Measurements from ENCODE around the gene GNB1L.
A peak's percentile ranks its signal among the peaks of the same experiment; 100 is the strongest.

The GNB1L gene

GRCh38 chr22:19871845-19872778 lies 17.4 kb upstream of the GNB1L start:
- no peak for DNase-seq (ENCODE audit: low read depth, low spot score)
- in situ Hi-C loops (cut with HindIII; ENCODE audit: low sequenced_read_pairs): no loop called here
- no peak overlapping the region for H3K4me3 ChIP-seq (ENCODE audit: low read depth, low read length)
- TF ChIP-seq CTCF (IDR thresholded peaks at IDR 0.05; ENCODE audit: low read depth, low read length): no peak

GRCh38 chr22:19871023-19871844 lies 16.6 kb upstream of the GNB1L start:
- TF ChIP-seq CTCF (IDR thresholded peaks at IDR 0.05; ENCODE audit: low read depth, low read length): no peak
- no peak overlapping the region for H3K4me3 ChIP-seq (ENCODE audit: low read depth, low read length)
- in situ Hi-C loops (cut with HindIII; ENCODE audit: low sequenced_read_pairs): no loop called here
- no peak for DNase-seq (ENCODE audit: low read depth, low spot score)

GRCh38 chr22:19870153-19871022 lies 15.7 kb upstream of the GNB1L start:
- DNase-seq (ENCODE audit: low read depth, low spot score): no peak
- in situ Hi-C loops (cut with HindIII; ENCODE audit: low sequenced_read_pairs): no loop called here
- no peak for TF ChIP-seq CTCF (IDR thresholded peaks at IDR 0.05; ENCODE audit: low read depth, low read length)
- H3K4me3 ChIP-seq (ENCODE audit: low read depth, low read length): no peak overlapping the region

- no peak overlapping the region for H3K4me3 ChIP-seq (ENCODE audit: low read depth, low read length)
- in situ Hi-C loops (cut with HindIII; ENCODE audit: low sequenced_read_pairs): no loop called here
- TF ChIP-seq CTCF (IDR thresholded peaks at IDR 0.05; ENCODE audit: low read depth, low read length): no peak
- no peak for DNase-seq (ENCODE audit: low read depth, low spot score)
Observed at GRCh38 chr22:19869497-19870152, 15.0 kb upstream of the GNB1L start.

- H3K4me3 ChIP-seq (ENCODE audit: low read depth, low read length): no peak overlapping the region
- no peak for TF ChIP-seq CTCF (IDR thresholded peaks at IDR 0.05; ENCODE audit: low read depth, low read length)
- DNase-seq (ENCODE audit: low read depth, low spot score): peak; percentile 13
- in situ Hi-C loops (cut with HindIII; ENCODE audit: low sequenced_read_pairs): no loop called here
Observed at GRCh38 chr22:19868773-19869471, 14.2 kb upstream of the GNB1L start.

Data from astrocyte of the spinal cord (primary cell).